NB4 (cell line): Measurements from ENCODE around the gene AP5M1.
"Not testable (repeated sequence)": the region's sequence is repeated elsewhere in the genome, so short reads cannot be mapped to it uniquely, and the experiment has no call there.

ENCODE experiments used
- CTCF ChIP-seq: IDR thresholded peaks from one replicate; pipeline ENCODE4 v1.5.1; 2012; ENCODE audit warnings: low read depth, low read length
- MAX ChIP-seq: IDR thresholded peaks from 2 replicates; pipeline ENCODE4 v1.6.1; 2011; ENCODE audit warnings: low read depth, low read length
- POLR2A ChIP-seq: IDR thresholded peaks from 2 replicates; pipeline ENCODE4 v1.6.1; 2011; ENCODE audit warnings: mild to moderate bottlenecking; ENCODE audit not compliant: insufficient read length; ENCODE audit errors: extremely low read depth

GRCh38 chr14:57332475-57332874 lies 63.7 kb downstream of the AP5M1 start:
- TF ChIP-seq MAX, CTCF, POLR2A: not testable (repeated sequence)
